ENCODE measurements around the gene C2orf76.

Gene C2orf76

GRCh38 chr2:119337749-119338148 is 28.9 kb downstream of the C2orf76 start:
- Mint-ChIP-seq H3K4me1 (peaks cover 23% of the 10 kb centered on the region), H3K27me3 (no peaks in the 10 kb centered on the region), H3K27ac (no peak overlapping the region), H3K4me3 (no peak overlapping the region), H3K36me3 (ENCODE audit: low read depth) (peaks cover 11% of the 10 kb centered on the region), H3K9me3 (no peaks in the 10 kb centered on the region)
- no peak for DNase-seq
- no peak for ATAC-seq

GRCh38 chr2:119333833-119334232 is 32.8 kb downstream of the C2orf76 start:
- Mint-ChIP-seq H3K27ac (no peak overlapping the region), H3K36me3 (ENCODE audit: low read depth) (peaks cover 11% of the 10 kb centered on the region), H3K27me3 (no peaks in the 10 kb centered on the region), H3K4me3 (no peak overlapping the region), H3K4me1 (peaks cover 11% of the 10 kb centered on the region), H3K9me3 (no peaks in the 10 kb centered on the region)
- DNase-seq (no peak), ATAC-seq (no peak)

- ATAC-seq (no peak), DNase-seq (no peak)
- H3K4me3 Mint-ChIP-seq: no peak overlapping the region
- H3K4me1 Mint-ChIP-seq: peaks cover 7% of the 10 kb centered on the region
- no peaks in the 10 kb centered on the region for H3K27me3 Mint-ChIP-seq
- H3K9me3 Mint-ChIP-seq: no peaks in the 10 kb centered on the region
- no peak overlapping the region for H3K27ac Mint-ChIP-seq
- peaks cover 11% of the 10 kb centered on the region for H3K36me3 Mint-ChIP-seq (ENCODE audit: low read depth)
Observed at GRCh38 chr2:119333360-119333759, 33.3 kb downstream of the C2orf76 start.

GRCh38 chr2:119332953-119333352 is 33.7 kb downstream of the C2orf76 start:
- peaks cover 11% of the 10 kb centered on the region for H3K36me3 Mint-ChIP-seq (ENCODE audit: low read depth)
- DNase-seq (no peak), ATAC-seq (no peak)
- peaks cover 2% of the 10 kb centered on the region for H3K4me1 Mint-ChIP-seq
- H3K9me3 Mint-ChIP-seq: no peaks in the 10 kb centered on the region
- no peak overlapping the region for H3K27ac Mint-ChIP-seq
- no peaks in the 10 kb centered on the region for H3K27me3 Mint-ChIP-seq
- no peak overlapping the region for H3K4me3 Mint-ChIP-seq

GRCh38 chr2:119327431-119327830 is 39.2 kb downstream of the C2orf76 start:
- H3K4me1 Mint-ChIP-seq: no peaks in the 10 kb centered on the region
- H3K9me3 Mint-ChIP-seq: no peaks in the 10 kb centered on the region
- H3K27me3 Mint-ChIP-seq: no peaks in the 10 kb centered on the region
- H3K4me3 Mint-ChIP-seq: no peak overlapping the region
- H3K36me3 Mint-ChIP-seq (ENCODE audit: low read depth): no peaks in the 10 kb centered on the region
- DNase-seq (no peak), ATAC-seq (no peak)
- no peak overlapping the region for H3K27ac Mint-ChIP-seq

GRCh38 chr2:119326938-119327337 is 39.7 kb downstream of the C2orf76 start:
- DNase-seq: no peak
- Mint-ChIP-seq H3K36me3 (ENCODE audit: low read depth) (no peaks in the 10 kb centered on the region), H3K9me3 (no peaks in the 10 kb centered on the region), H3K4me1 (no peaks in the 10 kb centered on the region), H3K4me3 (no peak overlapping the region), H3K27me3 (no peaks in the 10 kb centered on the region), H3K27ac (no peak overlapping the region)
- ATAC-seq: no peak

- ATAC-seq: no peak
- no peak overlapping the region for H3K27ac Mint-ChIP-seq
- no peak for DNase-seq
- no peaks in the 10 kb centered on the region for H3K36me3 Mint-ChIP-seq (ENCODE audit: low read depth)
- H3K27me3 Mint-ChIP-seq: no peaks in the 10 kb centered on the region
- H3K4me3 Mint-ChIP-seq: no peak overlapping the region
- no peaks in the 10 kb centered on the region for H3K4me1 Mint-ChIP-seq
- no peaks in the 10 kb centered on the region for H3K9me3 Mint-ChIP-seq
Observed at GRCh38 chr2:119324685-119325270, 41.9 kb downstream of the C2orf76 start.

GRCh38 chr2:119323459-119323858 is 43.2 kb downstream of the C2orf76 start:
- H3K4me3 Mint-ChIP-seq: no peak overlapping the region
- H3K9me3 Mint-ChIP-seq: no peaks in the 10 kb centered on the region
- H3K4me1 Mint-ChIP-seq: no peaks in the 10 kb centered on the region
- no peak for ATAC-seq
- no peaks in the 10 kb centered on the region for H3K27me3 Mint-ChIP-seq
- H3K36me3 Mint-ChIP-seq (ENCODE audit: low read depth): no peaks in the 10 kb centered on the region
- DNase-seq: no peak
- no peak overlapping the region for H3K27ac Mint-ChIP-seq

- H3K27me3 Mint-ChIP-seq: no peaks in the 10 kb centered on the region
- no peaks in the 10 kb centered on the region for H3K4me1 Mint-ChIP-seq
- H3K9me3 Mint-ChIP-seq: no peaks in the 10 kb centered on the region
- DNase-seq: no peak
- no peaks in the 10 kb centered on the region for H3K36me3 Mint-ChIP-seq (ENCODE audit: low read depth)
- H3K4me3 Mint-ChIP-seq: no peak overlapping the region
- no peak for ATAC-seq
- no peak overlapping the region for H3K27ac Mint-ChIP-seq
Observed at GRCh38 chr2:119319593-119319992, 47.0 kb downstream of the C2orf76 start.

- ATAC-seq (no peak), DNase-seq (no peak)
- H3K4me3 Mint-ChIP-seq: no peak overlapping the region
- H3K36me3 Mint-ChIP-seq (ENCODE audit: low read depth): no peaks in the 10 kb centered on the region
- no peaks in the 10 kb centered on the region for H3K4me1 Mint-ChIP-seq
- H3K27me3 Mint-ChIP-seq: no peaks in the 10 kb centered on the region
- no peak overlapping the region for H3K27ac Mint-ChIP-seq
- H3K9me3 Mint-ChIP-seq: no peaks in the 10 kb centered on the region
Observed at GRCh38 chr2:119317554-119317953, 49.1 kb downstream of the C2orf76 start.

GRCh38 chr2:119316066-119316465 is 50.6 kb downstream of the C2orf76 start:
- Mint-ChIP-seq H3K4me3 (no peak overlapping the region), H3K9me3 (no peaks in the 10 kb centered on the region), H3K27me3 (no peaks in the 10 kb centered on the region), H3K36me3 (ENCODE audit: low read depth) (no peaks in the 10 kb centered on the region), H3K4me1 (no peaks in the 10 kb centered on the region), H3K27ac (no peak overlapping the region)
- no peak for ATAC-seq
- DNase-seq: no peak

GRCh38 chr2:119315241-119315925 is 51.3 kb downstream of the C2orf76 start:
- no peaks in the 10 kb centered on the region for H3K36me3 Mint-ChIP-seq (ENCODE audit: low read depth)
- no peaks in the 10 kb centered on the region for H3K27me3 Mint-ChIP-seq
- no peak overlapping the region for H3K27ac Mint-ChIP-seq
- no peaks in the 10 kb centered on the region for H3K4me1 Mint-ChIP-seq
- ATAC-seq (no peak), DNase-seq (no peak)
- no peak overlapping the region for H3K4me3 Mint-ChIP-seq
- no peaks in the 10 kb centered on the region for H3K9me3 Mint-ChIP-seq

- H3K4me1 Mint-ChIP-seq: no peaks in the 10 kb centered on the region
- H3K9me3 Mint-ChIP-seq: no peaks in the 10 kb centered on the region
- H3K27me3 Mint-ChIP-seq: no peaks in the 10 kb centered on the region
- H3K4me3 Mint-ChIP-seq: no peak overlapping the region
- ATAC-seq: no peak
- no peaks in the 10 kb centered on the region for H3K36me3 Mint-ChIP-seq (ENCODE audit: low read depth)
- H3K27ac Mint-ChIP-seq: no peak overlapping the region
- DNase-seq: no peak
Observed at GRCh38 chr2:119311831-119312230, 54.8 kb downstream of the C2orf76 start.

GRCh38 chr2:119311371-119311770 is 55.3 kb downstream of the C2orf76 start:
- Mint-ChIP-seq H3K27ac (no peak overlapping the region), H3K27me3 (no peaks in the 10 kb centered on the region), H3K4me1 (no peaks in the 10 kb centered on the region), H3K4me3 (no peak overlapping the region), H3K9me3 (no peaks in the 10 kb centered on the region), H3K36me3 (ENCODE audit: low read depth) (no peaks in the 10 kb centered on the region)
- ATAC-seq: no peak
- no peak for DNase-seq

GRCh38 chr2:119308793-119309330 is 57.8 kb downstream of the C2orf76 start:
- H3K27ac Mint-ChIP-seq: no peak overlapping the region
- H3K27me3 Mint-ChIP-seq: no peaks in the 10 kb centered on the region
- DNase-seq (no peak), ATAC-seq (no peak)
- no peaks in the 10 kb centered on the region for H3K4me1 Mint-ChIP-seq
- H3K36me3 Mint-ChIP-seq (ENCODE audit: low read depth): no peaks in the 10 kb centered on the region
- no peak overlapping the region for H3K4me3 Mint-ChIP-seq
- H3K9me3 Mint-ChIP-seq: no peaks in the 10 kb centered on the region

All from activated naive CD8-positive, alpha-beta T cell treated with anti-CD3 and anti-CD28 coated beads, Interleukin-2, amount 50 U/mL, for 24 hours (primary cell).